K562 (cell line): ENCODE measurements around the gene NBPF20. TPM values are rescaled to one million over a fixed set of nuclear protein-coding genes. Genes with fewer than 3 reads are reported as not detected.

Experiments used
- CBFA2T3 ChIP-seq: fragments of 450-650 bp; IDR thresholded peaks from 2 replicates; pipeline ENCODE4 v1.6.1; 2017
- HIVEP1 ChIP-seq: fragments of 250-450 bp; sonication (Bioruptor Pico); IDR thresholded peaks from 2 replicates; pipeline ENCODE4 v1.4.0; 2020; ENCODE audit warnings: mild to moderate bottlenecking
- HNRNPUL1 ChIP-seq: fragments of 200-400 bp; formaldehyde crosslinking; IDR thresholded peaks from 2 replicates; pipeline ENCODE4 v1.6.1; 2017; ENCODE audit warnings: low read length
- KAT8 ChIP-seq: fragments of 450-650 bp; IDR thresholded peaks from 2 replicates; pipeline ENCODE4 v1.6.1; 2016; ENCODE audit warnings: low read depth, mild to moderate bottlenecking
- KDM1A ChIP-seq, 2 experiments: fragments of 450-650 bp; IDR thresholded peaks; 2 replicates each; pipeline ENCODE4 v1.6.1; 2016; ENCODE audit warnings: mild to moderate bottlenecking in 2 of 2
- MIER1 ChIP-seq: fragments of 450-650 bp; IDR thresholded peaks from 2 replicates; pipeline ENCODE4 v1.6.1; 2016; ENCODE audit warnings: antibody characterized with exemption, mild to moderate bottlenecking, low read depth
- POLR2A ChIP-seq: fragments of 450-650 bp; conservative IDR thresholded peaks from 2 replicates; pipeline ENCODE4 v1.6.1; 2016
- RBM39 ChIP-seq: fragments of 200-400 bp; formaldehyde crosslinking; optimal IDR thresholded peaks from 2 replicates; pipeline ENCODE3; 2018; ENCODE audit warnings: low read depth, low read length
- XRCC5 ChIP-seq: fragments of 200-400 bp; formaldehyde crosslinking; IDR thresholded peaks from 2 replicates; pipeline ENCODE4 v1.6.1; 2017; ENCODE audit warnings: low read depth, mild to moderate bottlenecking, low read length
- ZNF121 ChIP-seq: sonication (generic); formaldehyde crosslinking; conservative IDR thresholded peaks from 2 replicates; pipeline ENCODE4 v1.8.0; 2022; ENCODE audit warnings: missing genetic modification reagents
- polyA plus RNA-seq, 8 experiments: library from polyadenylated mRNA; depleted of rRNA in 4 of 8; stranded (reverse) in 5 of 8; unstranded in 3 of 8; fragments of >200 nt; fragmentation: Nextera tagmentation in 2 of 8; fragmentation: Illumina TruSeq in 1 of 8; extraction: Ambion mirVana in 2 of 8; extraction: Trizol in 1 of 8; gene quantifications; 2 replicates each; pipeline versions ENCODE4 v1.2.1 to v1.2.3, GENCODE V29; 2011 to 2014; ENCODE audit warnings: inconsistent platforms in 1 of 8, missing spikeins in 1 of 8
- total RNA-seq, 7 experiments: library from RNA; depleted of rRNA in 6 of 7; stranded (reverse); fragments of >200 nt in 6 of 7; fragmentation: Illumina TruSeq in 2 of 7; extraction: Trizol in 2 of 7; gene quantifications; 2 replicates each; pipeline versions ENCODE4 v1.2.1 to v1.2.3, GENCODE V29; 2011 to 2021; ENCODE audit warnings: low replicate concordance in 1 of 7
- TF ChIP-seq, protein P1 (sequence below), 2 experiments: fragments of 450-650 bp; formaldehyde crosslinking in 1 of 2; IDR thresholded peaks; 2 replicates each; pipeline versions ENCODE4 v1.4.0 to v1.6.1; 2014 to 2020; ENCODE audit warnings: mild to moderate bottlenecking in 2 of 2, borderline replicate concordance in 1 of 2, low read depth in 1 of 2
- TF ChIP-seq, protein P2 (sequence below): IDR thresholded peaks from 2 replicates; pipeline ENCODE4 v1.6.1; 2016; ENCODE audit warnings: missing genetic modification characterization, missing compliant biosample characterization
- TF ChIP-seq, protein P3 (sequence below): fragments of 250-450 bp; sonication (Bioruptor Pico); IDR thresholded peaks from 2 replicates; pipeline ENCODE4 v1.8.0; 2021; ENCODE audit warnings: mild to moderate bottlenecking, moderate library complexity
- TF ChIP-seq, protein P4 (sequence below): sonication (generic); formaldehyde crosslinking; IDR thresholded peaks from 2 replicates; pipeline ENCODE4 v1.8.0; 2022; ENCODE audit warnings: mild to moderate bottlenecking, missing genetic modification reagents
- TF ChIP-seq, protein P5 (sequence below): sonication (generic); formaldehyde crosslinking; IDR thresholded peaks from 2 replicates; pipeline ENCODE4 v1.8.0; 2022; ENCODE audit warnings: missing genetic modification reagents, mild to moderate bottlenecking, borderline replicate concordance

The NBPF20 gene
- total and polyA plus RNA-seq, 9 of the 15 experiments (the other 6 are each of a cell fraction or from before 2014, with no cell fraction given), result 0.38 to 2.7 (median 1.00) TPM

DNA sequence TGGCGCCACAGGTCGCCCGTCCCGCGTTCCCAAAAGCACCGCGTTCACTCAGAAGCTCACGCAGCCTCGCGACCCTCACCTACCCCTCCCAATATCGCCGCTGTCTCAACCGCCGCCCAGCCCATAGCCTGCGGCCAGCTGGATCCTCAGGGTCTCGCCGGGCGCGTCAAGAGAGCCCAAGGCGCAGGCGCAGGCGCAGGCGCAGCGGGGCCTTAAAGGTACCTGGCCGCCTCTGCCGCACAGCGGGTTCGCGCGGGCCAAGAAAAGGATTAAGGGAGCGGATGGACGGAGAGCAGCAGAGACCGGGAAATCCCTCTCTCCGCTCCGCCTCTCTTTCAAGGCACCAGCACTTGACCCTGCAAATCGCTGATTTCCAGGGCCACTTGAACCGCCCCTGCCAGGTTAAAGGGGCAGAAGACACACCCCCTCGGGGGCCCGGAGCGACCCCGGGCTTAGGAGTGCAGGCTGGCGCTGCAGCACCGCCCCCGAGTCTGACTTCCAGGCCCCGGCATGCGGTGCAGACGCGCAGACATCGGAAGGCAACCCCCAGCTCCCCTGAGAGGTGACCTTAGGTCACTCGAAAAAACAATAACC, at the start of gene NBPF20 (continued):
- TF ChIP-seq, protein P1, sequence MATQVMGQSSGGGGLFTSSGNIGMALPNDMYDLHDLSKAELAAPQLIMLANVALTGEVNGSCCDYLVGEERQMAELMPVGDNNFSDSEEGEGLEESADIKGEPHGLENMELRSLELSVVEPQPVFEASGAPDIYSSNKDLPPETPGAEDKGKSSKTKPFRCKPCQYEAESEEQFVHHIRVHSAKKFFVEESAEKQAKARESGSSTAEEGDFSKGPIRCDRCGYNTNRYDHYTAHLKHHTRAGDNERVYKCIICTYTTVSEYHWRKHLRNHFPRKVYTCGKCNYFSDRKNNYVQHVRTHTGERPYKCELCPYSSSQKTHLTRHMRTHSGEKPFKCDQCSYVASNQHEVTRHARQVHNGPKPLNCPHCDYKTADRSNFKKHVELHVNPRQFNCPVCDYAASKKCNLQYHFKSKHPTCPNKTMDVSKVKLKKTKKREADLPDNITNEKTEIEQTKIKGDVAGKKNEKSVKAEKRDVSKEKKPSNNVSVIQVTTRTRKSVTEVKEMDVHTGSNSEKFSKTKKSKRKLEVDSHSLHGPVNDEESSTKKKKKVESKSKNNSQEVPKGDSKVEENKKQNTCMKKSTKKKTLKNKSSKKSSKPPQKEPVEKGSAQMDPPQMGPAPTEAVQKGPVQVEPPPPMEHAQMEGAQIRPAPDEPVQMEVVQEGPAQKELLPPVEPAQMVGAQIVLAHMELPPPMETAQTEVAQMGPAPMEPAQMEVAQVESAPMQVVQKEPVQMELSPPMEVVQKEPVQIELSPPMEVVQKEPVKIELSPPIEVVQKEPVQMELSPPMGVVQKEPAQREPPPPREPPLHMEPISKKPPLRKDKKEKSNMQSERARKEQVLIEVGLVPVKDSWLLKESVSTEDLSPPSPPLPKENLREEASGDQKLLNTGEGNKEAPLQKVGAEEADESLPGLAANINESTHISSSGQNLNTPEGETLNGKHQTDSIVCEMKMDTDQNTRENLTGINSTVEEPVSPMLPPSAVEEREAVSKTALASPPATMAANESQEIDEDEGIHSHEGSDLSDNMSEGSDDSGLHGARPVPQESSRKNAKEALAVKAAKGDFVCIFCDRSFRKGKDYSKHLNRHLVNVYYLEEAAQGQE (IDR thresholded peaks at IDR 0.05; ENCODE audit: borderline replicate concordance), result no peak
- TF ChIP-seq, protein P1 (CRISPR knock-in tag; IDR thresholded peaks at IDR 0.05; ENCODE audit: low read depth), result 0 out of 2 replicates have a peak, but pooled peaks have one; percentile 28
- TF ChIP-seq KDM1A (IDR thresholded peaks at IDR 0.05) (no peak), HIVEP1 (CRISPR knock-in tag) (0 out of 2 replicates have a peak, but pooled peaks have one; percentile 53), HNRNPUL1 (no peak), CBFA2T3 (no peak), RBM39 (no peak), XRCC5 (no peak), ZNF121 (CRISPR knock-in tag) (no peak), MIER1 (no peak), POLR2A (peak; percentile 67), KAT8 (no peak)
- TF ChIP-seq, protein P2, sequence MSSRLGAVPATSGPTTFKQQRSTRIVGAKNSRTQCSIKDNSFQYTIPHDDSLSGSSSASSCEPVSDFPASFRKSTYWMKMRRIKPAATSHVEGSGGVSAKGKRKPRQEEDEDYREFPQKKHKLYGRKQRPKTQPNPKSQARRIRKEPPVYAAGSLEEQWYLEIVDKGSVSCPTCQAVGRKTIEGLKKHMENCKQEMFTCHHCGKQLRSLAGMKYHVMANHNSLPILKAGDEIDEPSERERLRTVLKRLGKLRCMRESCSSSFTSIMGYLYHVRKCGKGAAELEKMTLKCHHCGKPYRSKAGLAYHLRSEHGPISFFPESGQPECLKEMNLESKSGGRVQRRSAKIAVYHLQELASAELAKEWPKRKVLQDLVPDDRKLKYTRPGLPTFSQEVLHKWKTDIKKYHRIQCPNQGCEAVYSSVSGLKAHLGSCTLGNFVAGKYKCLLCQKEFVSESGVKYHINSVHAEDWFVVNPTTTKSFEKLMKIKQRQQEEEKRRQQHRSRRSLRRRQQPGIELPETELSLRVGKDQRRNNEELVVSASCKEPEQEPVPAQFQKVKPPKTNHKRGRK (tag), result no peak
- TF ChIP-seq, protein P3, sequence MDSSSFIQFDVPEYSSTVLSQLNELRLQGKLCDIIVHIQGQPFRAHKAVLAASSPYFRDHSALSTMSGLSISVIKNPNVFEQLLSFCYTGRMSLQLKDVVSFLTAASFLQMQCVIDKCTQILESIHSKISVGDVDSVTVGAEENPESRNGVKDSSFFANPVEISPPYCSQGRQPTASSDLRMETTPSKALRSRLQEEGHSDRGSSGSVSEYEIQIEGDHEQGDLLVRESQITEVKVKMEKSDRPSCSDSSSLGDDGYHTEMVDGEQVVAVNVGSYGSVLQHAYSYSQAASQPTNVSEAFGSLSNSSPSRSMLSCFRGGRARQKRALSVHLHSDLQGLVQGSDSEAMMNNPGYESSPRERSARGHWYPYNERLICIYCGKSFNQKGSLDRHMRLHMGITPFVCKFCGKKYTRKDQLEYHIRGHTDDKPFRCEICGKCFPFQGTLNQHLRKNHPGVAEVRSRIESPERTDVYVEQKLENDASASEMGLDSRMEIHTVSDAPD (CRISPR knock-in tag), result no peak
- TF ChIP-seq, protein P4, sequence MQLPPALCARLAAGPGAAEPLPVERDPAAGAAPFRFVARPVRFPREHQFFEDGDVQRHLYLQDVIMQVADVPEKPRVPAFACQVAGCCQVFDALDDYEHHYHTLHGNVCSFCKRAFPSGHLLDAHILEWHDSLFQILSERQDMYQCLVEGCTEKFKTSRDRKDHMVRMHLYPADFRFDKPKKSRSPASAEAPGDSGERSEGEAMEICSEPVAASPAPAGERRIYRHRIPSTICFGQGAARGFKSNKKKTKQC (CRISPR knock-in tag), result no peak
- TF ChIP-seq, protein P5, sequence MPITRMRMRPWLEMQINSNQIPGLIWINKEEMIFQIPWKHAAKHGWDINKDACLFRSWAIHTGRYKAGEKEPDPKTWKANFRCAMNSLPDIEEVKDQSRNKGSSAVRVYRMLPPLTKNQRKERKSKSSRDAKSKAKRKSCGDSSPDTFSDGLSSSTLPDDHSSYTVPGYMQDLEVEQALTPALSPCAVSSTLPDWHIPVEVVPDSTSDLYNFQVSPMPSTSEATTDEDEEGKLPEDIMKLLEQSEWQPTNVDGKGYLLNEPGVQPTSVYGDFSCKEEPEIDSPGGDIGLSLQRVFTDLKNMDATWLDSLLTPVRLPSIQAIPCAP (CRISPR knock-in tag), result no peak
